Duodenal mucosa (tissue), 2 donors: ENCODE data around the gene FOXP4.

Source experiments
- H3K27ac ChIP-seq: one replicate; pipeline ENCODE4 v1.7.0; 2013; ENCODE audit warnings: low read depth, low read length
- H3K27me3 ChIP-seq, 2 donors: one replicate each; pipeline ENCODE4 v1.7.0; 2013; ENCODE audit warnings: low read length in 2 of 2, control low read depth in 1 of 2; ENCODE audit not compliant: insufficient read depth in 2 of 2, control insufficient read depth in 1 of 2
- H3K36me3 ChIP-seq, 2 donors: one replicate each; pipeline ENCODE4 v1.7.0; 2013; ENCODE audit warnings: low read length in 2 of 2, control low read depth in 1 of 2; ENCODE audit not compliant: insufficient read depth in 2 of 2, control insufficient read depth in 1 of 2
- H3K4me1 ChIP-seq, 2 donors: one replicate each; pipeline ENCODE4 v1.7.0; 2013; ENCODE audit warnings: low read length in 2 of 2, control low read depth in 1 of 2; ENCODE audit not compliant: insufficient read depth in 2 of 2, control insufficient read depth in 1 of 2
- H3K4me3 ChIP-seq, 2 donors: one replicate each; pipeline ENCODE4 v1.7.0; 2013; ENCODE audit warnings: low read length in 2 of 2, low read depth in 1 of 2
- H3K9ac ChIP-seq, 2 donors: one replicate each; pipeline ENCODE4 v1.7.0; 2013; ENCODE audit warnings: low read length in 2 of 2, low read depth in 1 of 2
- H3K9me3 ChIP-seq, 2 donors: one replicate each; pipeline ENCODE4 v1.7.0; 2013; ENCODE audit warnings: low read length in 2 of 2, control low read depth in 1 of 2; ENCODE audit not compliant: control insufficient read depth in 1 of 2

The FOXP4 gene

GRCh38 chr6:41572613-41573012 is 26.4 kb downstream of the FOXP4 start:
- H3K36me3 ChIP-seq: peaks cover 10 to 40% of the 10 kb centered on the region in 2 donors
- H3K27me3 ChIP-seq: no peaks in the 10 kb centered on the region
- H3K27ac ChIP-seq: no peak overlapping the region
- no peaks in the 10 kb centered on the region for H3K9me3 ChIP-seq
- H3K4me1 ChIP-seq: peaks cover 7 to 27% of the 10 kb centered on the region in 2 donors
- H3K4me3 ChIP-seq: no peak overlapping the region
- H3K9ac ChIP-seq: no peak overlapping the region

- Histone ChIP-seq H3K4me1 (peaks cover 14 to 32% of the 10 kb centered on the region in 2 donors), H3K36me3 (peaks cover 8 to 33% of the 10 kb centered on the region in 2 donors), H3K9me3 (no peaks in the 10 kb centered on the region), H3K9ac (no peak overlapping the region), H3K4me3 (no peak overlapping the region), H3K27me3 (no peaks in the 10 kb centered on the region), H3K27ac (no peak overlapping the region)
These were observed 27.1 kb downstream of the FOXP4 start for GRCh38 chr6:41573276-41573675.

GRCh38 chr6:41573985-41574384 is 27.8 kb downstream of the FOXP4 start:
- H3K9ac ChIP-seq: no peak overlapping the region
- no peaks in the 10 kb centered on the region for H3K9me3 ChIP-seq
- peaks cover 19 to 31% of the 10 kb centered on the region in 2 donors for H3K4me1 ChIP-seq
- no peak overlapping the region for H3K27ac ChIP-seq
- H3K36me3 ChIP-seq: peaks cover 6 to 27% of the 10 kb centered on the region in 2 donors
- no peak overlapping the region for H3K4me3 ChIP-seq
- no peaks in the 10 kb centered on the region for H3K27me3 ChIP-seq

DNA sequence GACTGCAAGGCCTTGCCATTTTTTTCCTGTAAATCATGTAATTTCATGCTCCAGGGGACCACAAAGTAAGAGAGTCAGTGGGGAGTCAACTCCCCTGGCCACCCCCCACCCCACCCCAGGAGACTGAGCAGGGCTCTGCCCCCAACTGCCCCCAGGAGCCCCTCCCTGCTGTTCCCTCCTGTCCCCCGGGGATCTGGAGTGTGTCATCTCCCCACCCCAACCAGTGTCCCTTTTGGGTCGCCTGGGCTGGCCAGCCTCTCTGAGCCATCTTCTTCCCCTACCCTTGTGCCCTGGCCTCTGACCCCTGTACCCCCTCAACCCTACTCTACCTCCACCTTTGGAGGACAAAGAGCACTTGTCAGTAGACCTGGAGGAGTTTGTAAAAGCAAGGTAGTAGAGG is 29.4 kb downstream of the FOXP4 start:
- H3K4me1 ChIP-seq: peaks cover 26 to 31% of the 10 kb centered on the region in 2 donors
- H3K27ac ChIP-seq: no peak overlapping the region
- no peaks in the 10 kb centered on the region for H3K27me3 ChIP-seq
- H3K4me3 ChIP-seq: no peak overlapping the region
- no peaks in the 10 kb centered on the region for H3K9me3 ChIP-seq
- H3K36me3 ChIP-seq: peaks cover 0 to 24% of the 10 kb centered on the region in 2 donors
- no peak overlapping the region for H3K9ac ChIP-seq

DNA sequence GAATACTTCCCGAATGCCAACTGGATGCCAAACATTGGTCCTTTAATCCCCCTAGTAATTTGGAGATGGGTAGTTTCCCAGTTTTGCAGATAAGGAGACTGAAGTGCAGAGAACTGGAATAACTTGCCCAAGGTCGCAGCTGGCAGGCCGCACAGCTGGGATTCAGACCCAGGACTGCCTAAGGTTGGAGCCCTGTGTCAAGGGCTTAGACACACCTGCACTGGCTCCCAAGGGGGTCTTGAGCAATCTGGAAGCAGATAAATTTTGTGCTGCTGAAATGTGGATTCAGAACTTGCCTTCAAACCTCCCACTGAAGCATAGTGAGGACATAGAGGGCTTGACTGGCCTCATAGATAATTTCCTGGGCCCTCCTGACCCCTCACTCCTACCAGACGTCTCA is 30.5 kb downstream of the FOXP4 start:
- Histone ChIP-seq H3K9ac (no peak overlapping the region), H3K36me3 (peaks cover 3 to 16% of the 10 kb centered on the region in 2 donors), H3K4me1 (peaks cover 29 to 31% of the 10 kb centered on the region in 2 donors), H3K4me3 (no peak overlapping the region), H3K27ac (no peak overlapping the region), H3K27me3 (no peaks in the 10 kb centered on the region), H3K9me3 (no peaks in the 10 kb centered on the region)

GRCh38 chr6:41577356-41578216 is 31.4 kb downstream of the FOXP4 start:
- Histone ChIP-seq H3K9ac (peak overlapping the region; percentile 32 to 35), H3K27ac (peak overlapping the region; percentile 14)

DNA sequence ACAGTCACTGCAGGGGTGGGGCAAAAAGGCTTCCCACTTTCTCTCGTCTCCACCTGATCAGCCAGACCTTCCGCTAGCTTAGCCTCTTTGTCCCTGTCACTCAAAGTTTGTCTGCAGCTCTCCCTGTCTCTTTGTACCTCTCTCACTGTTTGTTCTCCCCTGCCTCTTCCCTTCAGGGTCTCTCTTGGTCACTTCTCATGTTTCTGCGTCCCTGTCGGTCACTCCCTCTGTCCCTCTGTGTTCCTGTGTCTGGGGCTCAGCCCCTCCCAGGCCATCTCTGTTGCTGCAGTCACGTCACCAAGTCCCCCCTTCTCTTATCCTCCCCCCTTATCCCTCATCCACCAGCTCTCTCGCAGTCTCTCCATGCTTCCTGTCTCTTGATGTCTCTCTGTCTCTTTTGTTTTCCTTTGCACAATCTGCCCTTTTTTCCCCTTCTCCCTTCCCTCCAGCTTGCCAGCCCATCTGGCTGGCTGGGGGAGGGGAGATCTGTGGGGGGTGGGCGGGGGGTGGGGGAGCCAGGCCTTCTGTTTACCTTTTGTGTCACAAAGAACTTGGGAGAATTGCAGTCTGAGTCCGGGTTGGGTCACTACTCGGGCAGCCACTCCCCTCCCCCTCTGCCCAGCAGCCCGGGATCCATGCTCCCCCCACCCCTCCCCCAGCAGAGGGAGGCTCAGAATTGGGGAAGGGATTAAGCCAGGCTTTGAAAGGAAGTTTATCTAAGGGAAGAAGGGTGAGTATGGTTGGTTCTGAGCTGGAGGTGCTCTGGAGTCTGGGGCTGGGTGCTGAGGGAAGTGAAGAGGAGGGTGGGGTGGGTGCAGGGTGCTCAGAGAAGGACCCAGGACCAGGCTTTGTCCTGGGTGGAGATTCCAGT is 32.3 kb downstream of the FOXP4 start:
- H3K4me1 ChIP-seq: peaks cover 41% of the 10 kb centered on the region in 2 donors
- no peaks in the 10 kb centered on the region for H3K27me3 ChIP-seq
- H3K36me3 ChIP-seq: peaks cover 3 to 17% of the 10 kb centered on the region in 2 donors
- no peaks in the 10 kb centered on the region for H3K9me3 ChIP-seq
- peak overlapping the region; percentile 32 to 35 for H3K9ac ChIP-seq
- H3K27ac ChIP-seq: no peak overlapping the region
- no peak overlapping the region for H3K4me3 ChIP-seq

More at GRCh38 chr6:41577356-41578216, 31.4 kb downstream of the FOXP4 start:
- peaks cover 32% of the 10 kb centered on the region in 2 donors for H3K4me1 ChIP-seq
- peaks cover 3 to 15% of the 10 kb centered on the region in 2 donors for H3K36me3 ChIP-seq
- no peak overlapping the region for H3K4me3 ChIP-seq
- no peaks in the 10 kb centered on the region for H3K9me3 ChIP-seq
- H3K27me3 ChIP-seq: no peaks in the 10 kb centered on the region

GRCh38 chr6:41579088-41579610 is 33.0 kb downstream of the FOXP4 start:
- Histone ChIP-seq H3K27me3 (no peaks in the 10 kb centered on the region), H3K9me3 (no peaks in the 10 kb centered on the region), H3K27ac (no peak overlapping the region), H3K4me1 (peaks cover 48% of the 10 kb centered on the region in 2 donors), H3K4me3 (peak overlapping the region in 1 of 2 donors; percentile 1), H3K36me3 (peaks cover 3 to 20% of the 10 kb centered on the region in 2 donors), H3K9ac (no peak overlapping the region)

DNA sequence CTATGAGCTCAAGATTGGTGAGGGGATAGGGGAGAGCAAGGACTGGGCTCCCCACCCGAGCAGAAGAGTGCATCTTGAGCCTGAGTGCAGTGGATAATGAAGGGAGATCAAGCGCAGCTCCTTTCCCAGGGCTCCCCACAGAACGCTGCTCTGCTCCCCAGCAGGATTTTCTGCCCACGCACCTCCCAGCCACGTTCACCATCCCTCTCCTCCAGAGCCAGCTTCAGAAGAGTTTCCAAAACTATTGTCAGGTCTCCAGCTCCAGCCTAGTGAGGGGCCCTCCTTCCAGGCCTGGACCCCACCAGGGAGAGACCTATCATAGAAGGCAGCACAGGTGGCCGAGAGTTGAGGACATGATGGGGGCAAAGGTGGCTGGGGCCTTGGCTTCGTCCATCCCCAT is 34.5 kb downstream of the FOXP4 start:
- no peak overlapping the region for H3K27ac ChIP-seq

More for the DNA sequence above, 34.5 kb downstream of the FOXP4 start:
- Histone ChIP-seq H3K9me3 (no peaks in the 10 kb centered on the region), H3K4me3 (no peak overlapping the region), H3K36me3 (peaks cover 3 to 25% of the 10 kb centered on the region in 2 donors), H3K9ac (peak overlapping the region in 1 of 2 donors; percentile 2), H3K4me1 (peaks cover 63% of the 10 kb centered on the region in 2 donors), H3K27me3 (no peaks in the 10 kb centered on the region)
